ENCODE results near the gene OR10W1.

GRCh38 chr11:58254936-58255335 is 13.1 kb downstream of the OR10W1 start:
- no peak for TF ChIP-seq FOS (IDR thresholded peaks at IDR 0.05; ENCODE audit: borderline replicate concordance, extremely low read depth, insufficient read length)
- no peak for TF ChIP-seq SKIL (IDR thresholded peaks at IDR 0.05; ENCODE audit: low read depth, poor library complexity, severe bottlenecking)
- TF ChIP-seq ZBTB33 (IDR thresholded peaks at IDR 0.05), result no peak
- no peak for TF ChIP-seq CTCF (IDR thresholded peaks at IDR 0.05 in 2 of 3, conservative IDR thresholded peaks at IDR 0.05 in 1 of 3; ENCODE audit: control insufficient read depth in 2 of 3, extremely low read depth in 1 of 3, insufficient read depth in 1 of 3, low read depth in 3 of 3, low read length in 3 of 3)
- no peak for TF ChIP-seq SP1 (IDR thresholded peaks at IDR 0.05; ENCODE audit: low read depth, low read length)
- TF ChIP-seq POLR2AphosphoS5 (IDR thresholded peaks at IDR 0.05; ENCODE audit: low read length), result no peak
- no peak for TF ChIP-seq EZH2 (IDR thresholded peaks at IDR 0.05; ENCODE audit: borderline replicate concordance, control insufficient read depth, low read depth, low read length)
- TF ChIP-seq ZBTB11 (CRISPR knock-in tag; IDR thresholded peaks at IDR 0.05), result no peak
- no peak for TF ChIP-seq HDGF (IDR thresholded peaks at IDR 0.05)
- no peak for TF ChIP-seq ZZZ3 (IDR thresholded peaks at IDR 0.05; ENCODE audit: control insufficient read depth, insufficient read length, low read depth)
- no peak for TF ChIP-seq EED (IDR thresholded peaks at IDR 0.05; ENCODE audit: low read depth)

Data from GM12878 (cell line).